K562 treated with DMSO at 1 percent for 24 hours (cell line): ENCODE results near the gene TBX21. TPM values are rescaled to one million over a fixed set of nuclear protein-coding genes. Genes with fewer than 3 reads are reported as not detected.

Experiments
- total RNA-seq: library from RNA; unstranded; fragments of 300-600 nt; gene quantifications from 2 replicates; pipeline ENCODE4 v1.2.3, GENCODE V29; 2022; ENCODE audit warnings: low read depth; ENCODE audit not compliant: insufficient read depth

Gene TBX21, protein sequence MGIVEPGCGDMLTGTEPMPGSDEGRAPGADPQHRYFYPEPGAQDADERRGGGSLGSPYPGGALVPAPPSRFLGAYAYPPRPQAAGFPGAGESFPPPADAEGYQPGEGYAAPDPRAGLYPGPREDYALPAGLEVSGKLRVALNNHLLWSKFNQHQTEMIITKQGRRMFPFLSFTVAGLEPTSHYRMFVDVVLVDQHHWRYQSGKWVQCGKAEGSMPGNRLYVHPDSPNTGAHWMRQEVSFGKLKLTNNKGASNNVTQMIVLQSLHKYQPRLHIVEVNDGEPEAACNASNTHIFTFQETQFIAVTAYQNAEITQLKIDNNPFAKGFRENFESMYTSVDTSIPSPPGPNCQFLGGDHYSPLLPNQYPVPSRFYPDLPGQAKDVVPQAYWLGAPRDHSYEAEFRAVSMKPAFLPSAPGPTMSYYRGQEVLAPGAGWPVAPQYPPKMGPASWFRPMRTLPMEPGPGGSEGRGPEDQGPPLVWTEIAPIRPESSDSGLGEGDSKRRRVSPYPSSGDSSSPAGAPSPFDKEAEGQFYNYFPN
- not detected in 2 replicates for total RNA-seq

DNA sequence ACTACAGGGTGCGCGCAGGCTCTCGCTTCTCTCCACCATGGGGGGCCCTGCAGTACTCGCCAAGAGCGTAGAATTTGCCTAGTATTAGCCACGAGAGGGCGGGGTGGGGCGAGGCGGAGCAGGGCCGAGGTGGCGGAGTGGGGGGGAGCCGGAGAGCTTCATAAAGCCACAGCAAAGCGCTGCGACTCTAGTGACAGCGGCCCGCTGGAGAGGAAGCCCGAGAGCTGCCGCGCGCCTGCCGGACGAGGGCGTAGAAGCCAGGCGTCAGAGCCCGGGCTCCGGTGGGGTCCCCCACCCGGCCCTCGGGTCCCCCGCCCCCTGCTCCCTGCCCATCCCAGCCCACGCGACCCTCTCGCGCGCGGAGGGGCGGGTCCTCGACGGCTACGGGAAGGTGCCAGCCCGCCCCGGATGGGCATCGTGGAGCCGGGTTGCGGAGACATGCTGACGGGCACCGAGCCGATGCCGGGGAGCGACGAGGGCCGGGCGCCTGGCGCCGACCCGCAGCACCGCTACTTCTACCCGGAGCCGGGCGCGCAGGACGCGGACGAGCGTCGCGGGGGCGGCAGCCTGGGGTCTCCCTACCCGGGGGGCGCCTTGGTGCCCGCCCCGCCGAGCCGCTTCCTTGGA lies at the start of gene TBX21:
TSS of gene TBX21 (plus strand) at position 190 of the 627 bp plus-strand sequence. CDS start at position 409, 219 bp downstream.

DNA sequence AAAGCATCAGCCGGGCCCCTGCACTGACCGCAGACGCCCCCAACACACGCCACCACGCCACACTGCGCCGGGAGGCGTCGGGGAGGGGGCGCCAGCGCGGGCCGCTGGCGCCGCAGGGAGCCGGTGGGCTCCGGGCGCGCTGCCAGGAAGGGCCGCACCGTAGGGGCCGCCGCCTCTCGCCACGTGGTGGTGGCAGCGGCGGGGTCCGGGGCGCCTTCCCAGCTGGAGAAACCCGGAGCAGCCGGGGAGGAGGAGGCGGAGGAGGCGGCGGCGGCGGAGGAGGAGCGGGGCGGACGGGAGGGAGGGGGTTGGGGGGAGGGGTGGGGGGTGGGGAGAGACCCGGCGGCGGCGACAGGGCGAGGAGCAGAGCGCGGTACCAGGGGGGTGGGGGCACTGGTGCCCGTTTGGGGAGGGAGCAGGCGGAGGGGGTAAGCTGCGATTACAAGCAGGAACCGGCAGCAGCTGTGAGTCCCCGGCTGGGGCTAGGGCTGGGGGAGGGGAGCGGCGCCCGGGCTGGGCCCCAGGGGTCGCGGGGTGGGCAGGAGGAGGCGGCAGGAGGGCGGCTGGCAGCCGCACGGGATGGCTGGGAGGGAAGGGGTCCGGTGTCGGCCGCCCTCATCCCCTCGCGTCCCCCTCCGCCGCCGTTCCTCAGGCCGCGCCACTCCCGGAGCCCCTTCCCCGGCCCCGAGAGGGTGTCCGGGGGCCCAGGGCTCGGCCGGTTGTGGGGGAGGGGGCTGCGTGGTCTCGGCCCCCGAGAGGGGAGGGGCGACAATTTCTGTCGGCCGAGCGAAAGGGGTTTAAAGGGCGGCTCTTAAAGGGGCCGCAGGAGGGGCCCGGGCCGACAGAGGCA lies 39.1 kb upstream of the TBX21 start, which contains the start of gene TBKBP1:
TSS of gene TBKBP1 (plus strand) at position 431 of the 850 bp plus-strand sequence. CDS start 1,952 bp downstream, outside the sequence.

Other genes with a start within 250 kb of the TBX21 start
- 39.5 and 50.3 TPM in 2 replicates for gene NPEPPS, start 202.1 kb upstream of the TBX21 start, total RNA-seq
- 146 and 148 TPM in 2 replicates for gene KPNB1, start 83.3 kb upstream of the TBX21 start, total RNA-seq
- gene TBKBP1, start 39.1 kb upstream of the TBX21 start, total RNA-seq = 10.9 and 11.2 TPM in 2 replicates
- 11.3 and 13.5 TPM in 2 replicates for gene OSBPL7, start 88.6 kb downstream of the TBX21 start, total RNA-seq
- 87.6 and 101 TPM in 2 replicates for gene MRPL10, start 98.3 kb downstream of the TBX21 start, total RNA-seq
- gene LRRC46, start 98.4 kb downstream of the TBX21 start, total RNA-seq = 1.0 and 1.1 TPM in 2 replicates
- 23.5 and 27.4 TPM in 2 replicates for gene SCRN2, start 108.0 kb downstream of the TBX21 start, total RNA-seq
- gene SP6, start 117.9 kb downstream of the TBX21 start, total RNA-seq = 11.8 and 14.9 TPM in 2 replicates
- 19.0 and 23.9 TPM in 2 replicates for gene SP2, start 163.0 kb downstream of the TBX21 start, total RNA-seq
- gene PNPO, start 208.3 kb downstream of the TBX21 start, total RNA-seq = 10.9 and 12.6 TPM in 2 replicates
- not detected in 2 replicates for gene PRR15L, start 224.6 kb downstream of the TBX21 start, total RNA-seq
- 124 and 144 TPM in 2 replicates for gene CDK5RAP3, start 237.9 kb downstream of the TBX21 start, total RNA-seq